ENCODE results near the gene TEX264. TPM values are rescaled to one million over a fixed set of nuclear protein-coding genes. Genes with fewer than 3 reads are reported as not detected.
"Not testable (repeated sequence)": the region's sequence is repeated elsewhere in the genome, so short reads cannot be mapped to it uniquely, and the experiment has no call there.

Gene TEX264
- total RNA-seq, 1 experiment from 2014 or later: 44.3 TPM

- no peaks in the 10 kb centered on the region for H3K36me3 ChIP-seq (ENCODE audit: low read depth)
- ChIA-PET CTCF (no interaction called here), POLR2A (ENCODE audit: unreplicated experiment) (interaction anchor here (0.6 kb wide), 1 partner anchor 575 kb away, joined by 5 read pairs; no protein-coding TSS in a partner anchor)
- H3F3A ChIP-seq (ENCODE audit: insufficient read depth, low read depth): no peaks in the 10 kb centered on the region
- DNase-seq: no peak
- no peaks in the 10 kb centered on the region for H3K79me2 ChIP-seq (ENCODE audit: low read depth)
- no peak overlapping the region for H2AFZ ChIP-seq
- no peak for TF ChIP-seq CTCF (conservative IDR thresholded peaks at IDR 0.05)
- H3K9me2 ChIP-seq (ENCODE audit: insufficient read depth): no peaks in the 10 kb centered on the region
- no peaks in the 10 kb centered on the region for H4K20me1 ChIP-seq (ENCODE audit: insufficient read depth)
- no peaks in the 10 kb centered on the region for H3K4me1 ChIP-seq (replicated peaks; ENCODE audit: insufficient read depth)
- intact Hi-C loops (cut with micrococcal nuclease; ENCODE audit: unreplicated experiment): no loop called here
- H3K9me3 ChIP-seq (ENCODE audit: insufficient read depth, low read depth): no peaks in the 10 kb centered on the region
- no peak overlapping the region for H3K4me3 ChIP-seq
- BruUV-seq (replicated peaks): no TSS peak
- H3K4me2 ChIP-seq: no peak overlapping the region
- H3K27ac ChIP-seq: no peak overlapping the region
- peaks cover 35% of the 10 kb centered on the region for H3K27me3 ChIP-seq (ENCODE audit: insufficient read depth, low read depth)
Observed at GRCh38 chr3:51735950-51736349, 64.9 kb downstream of the TEX264 start.

- no peak for DNase-seq
- Histone ChIP-seq H3K9me3 (ENCODE audit: insufficient read depth, low read depth) (no peaks in the 10 kb centered on the region), H3K36me3 (ENCODE audit: low read depth) (no peaks in the 10 kb centered on the region), H3K4me2 (no peak overlapping the region), H3K27me3 (ENCODE audit: insufficient read depth, low read depth) (peaks cover 35% of the 10 kb centered on the region), H3F3A (ENCODE audit: insufficient read depth, low read depth) (no peaks in the 10 kb centered on the region), H3K79me2 (ENCODE audit: low read depth) (no peaks in the 10 kb centered on the region), H3K27ac (no peak overlapping the region), H3K9me2 (ENCODE audit: insufficient read depth) (no peaks in the 10 kb centered on the region), H3K4me1 (replicated peaks; ENCODE audit: insufficient read depth) (no peaks in the 10 kb centered on the region), H3K4me3 (no peak overlapping the region), H4K20me1 (ENCODE audit: insufficient read depth) (no peaks in the 10 kb centered on the region), H2AFZ (no peak overlapping the region)
- intact Hi-C loops (cut with micrococcal nuclease; ENCODE audit: unreplicated experiment): no loop called here
- POLR2A ChIA-PET (ENCODE audit: unreplicated experiment): interaction anchor here (0.6 kb wide), 1 partner anchor 479 kb away, joined by 3 read pairs; no protein-coding TSS in a partner anchor
- CTCF ChIA-PET: no interaction called here
- TF ChIP-seq CTCF (conservative IDR thresholded peaks at IDR 0.05): no peak
- no peak for TF ChIP-seq EZH2 (IDR thresholded peaks at IDR 0.05; ENCODE audit: low read depth)
- BruUV-seq (replicated peaks): no TSS peak
Observed at GRCh38 chr3:51739110-51739509, 68.1 kb downstream of the TEX264 start.

GRCh38 chr3:51742320-51742719 lies 71.3 kb downstream of the TEX264 start:
- BruUV-seq (replicated peaks); H3K4me1 ChIP-seq (replicated peaks; ENCODE audit: insufficient read depth); H3K27ac ChIP-seq; H4K20me1 ChIP-seq (ENCODE audit: insufficient read depth); H3K4me2 ChIP-seq; DNase-seq; CTCF ChIA-PET; H3K79me2 ChIP-seq (ENCODE audit: low read depth); H3K9me2 ChIP-seq (ENCODE audit: insufficient read depth); H2AFZ ChIP-seq; H3F3A ChIP-seq (ENCODE audit: insufficient read depth, low read depth); H3K9me3 ChIP-seq (ENCODE audit: insufficient read depth, low read depth); H3K4me3 ChIP-seq; intact Hi-C loops (cut with micrococcal nuclease; ENCODE audit: unreplicated experiment); POLR2A ChIA-PET (ENCODE audit: unreplicated experiment); H3K36me3 ChIP-seq (ENCODE audit: low read depth): not testable (repeated sequence)
- peaks cover 32% of the 10 kb centered on the region for H3K27me3 ChIP-seq (ENCODE audit: insufficient read depth, low read depth)

- peak overlapping the region; percentile 13; the same call in 1 of the 2 replicates for H3K4me2 ChIP-seq
- H3K9me2 ChIP-seq (ENCODE audit: insufficient read depth); H3K27ac ChIP-seq; H3K9me3 ChIP-seq (ENCODE audit: insufficient read depth, low read depth); H3K4me1 ChIP-seq (replicated peaks; ENCODE audit: insufficient read depth); H3K36me3 ChIP-seq (ENCODE audit: low read depth); H3K79me2 ChIP-seq (ENCODE audit: low read depth); H4K20me1 ChIP-seq (ENCODE audit: insufficient read depth); BruUV-seq (replicated peaks); H3K4me3 ChIP-seq; H2AFZ ChIP-seq; H3F3A ChIP-seq (ENCODE audit: insufficient read depth, low read depth); intact Hi-C loops (cut with micrococcal nuclease; ENCODE audit: unreplicated experiment); DNase-seq; CTCF ChIA-PET; POLR2A ChIA-PET (ENCODE audit: unreplicated experiment): not testable (repeated sequence)
- peaks cover 28% of the 10 kb centered on the region for H3K27me3 ChIP-seq (ENCODE audit: insufficient read depth, low read depth)
Observed at GRCh38 chr3:51742978-51743377, 71.9 kb downstream of the TEX264 start.

Measured in PC-9 (cell line).